ENCODE results near the gene STOML1. TPM values are rescaled to one million over a fixed set of nuclear protein-coding genes. Genes with fewer than 3 reads are reported as not detected.

STOML1 gene
- total and polyA plus RNA-seq, 10 of the 15 experiments (the other 5 are each of a cell fraction or from before 2014, with no cell fraction given), result 0.14 to 13.6 (median 8.3) TPM

- H3K4me1 ChIP-seq (ENCODE audit: control insufficient read depth, insufficient read depth, low read length), result no peaks in the 10 kb centered on the region
- H3K4me2 ChIP-seq (ENCODE audit: control insufficient read depth, insufficient read depth), result no peak overlapping the region
- intact Hi-C loops (cut with micrococcal nuclease; ENCODE audit: unreplicated experiment), result no loop called here
- H4K20me1 ChIP-seq (ENCODE audit: control insufficient read depth, insufficient read depth), result no peaks in the 10 kb centered on the region
- H3K27ac ChIP-seq (ENCODE audit: control insufficient read depth, insufficient read depth), result no peak overlapping the region
- H3K79me2 ChIP-seq (ENCODE audit: control insufficient read depth, insufficient read depth, low read length), result no peaks in the 10 kb centered on the region
- H3K27me3 ChIP-seq (replicated peaks in 1 of 2; ENCODE audit: control insufficient read depth in 2 of 2, insufficient read depth in 2 of 2, low read length in 1 of 2), result peaks cover 3 to 8% of the 10 kb centered on the region in 2 experiments; a peak in 2 of 4 replicates
- POLR2A ChIA-PET, result no interaction called here
- CTCF ChIA-PET, result interaction anchor here (1.0 to 1.6 kb wide), 3 partner anchors 15 to 62 kb away, joined by 4 read pairs; partner anchors contain the start of gene TBC1D21
- H3K36me3 ChIP-seq (ENCODE audit: control insufficient read depth in 2 of 2, insufficient read depth in 2 of 2, low read length in 1 of 2), result no peaks in the 10 kb centered on the region
- ATAC-seq (no peak), DNase-seq (ENCODE audit: low read depth, low spot score) (no peak), FAIRE-seq (no peak)
- no TSS peak for BruUV-seq (replicated peaks)
- no peaks in the 10 kb centered on the region for H3K9me3 ChIP-seq (replicated peaks; ENCODE audit: control insufficient read depth, insufficient read depth, low read length)
- TF ChIP-seq SMC3 (IDR thresholded peaks at IDR 0.05; ENCODE audit: borderline replicate concordance, low read length) (no peak), POLR2AphosphoS5 (IDR thresholded peaks at IDR 0.05; ENCODE audit: low read length) (no peak), ATF2 (IDR thresholded peaks at IDR 0.05; ENCODE audit: low read length) (no peak)
- in situ Hi-C loops (cut with MboI), result no loop called here
- H3K9ac ChIP-seq (ENCODE audit: control insufficient read depth, insufficient read depth, low read length), result no peak overlapping the region
- H3K4me3 ChIP-seq, result no peak overlapping the region
- SMC1A ChIA-PET (ENCODE audit: uncharacterized antibody, unreplicated experiment), result interaction anchor here (1.4 kb wide), 1 partner anchor 62 kb away, joined by 3 read pairs; no protein-coding TSS in a partner anchor
- RAD21 ChIA-PET (ENCODE audit: unreplicated experiment), result interaction anchor here (1.1 kb wide), 1 partner anchor 29 kb away, joined by 3 read pairs; no protein-coding TSS in a partner anchor
- 45% methylated on average over 5 of the region's 5 CpGs for WGBS (ENCODE audit: insufficient coverage, insufficient replicate concordance, low lambda C conversion rate, missing lambda C conversion rate)
- no peak overlapping the region for H2AFZ ChIP-seq (ENCODE audit: control insufficient read depth, low read depth, low read length)
These were observed 55.9 kb downstream of the STOML1 start for GRCh38 chr15:73936181-73936580.

GRCh38 chr15:73935547-73935946 lies 56.5 kb downstream of the STOML1 start:
- 35% methylated on average over 4 of the region's 4 CpGs for WGBS (ENCODE audit: insufficient coverage, insufficient replicate concordance, low lambda C conversion rate, missing lambda C conversion rate)
- Histone ChIP-seq H3K79me2 (ENCODE audit: control insufficient read depth, insufficient read depth, low read length) (no peaks in the 10 kb centered on the region), H3K9ac (ENCODE audit: control insufficient read depth, insufficient read depth, low read length) (no peak overlapping the region), H3K27ac (ENCODE audit: control insufficient read depth, insufficient read depth) (no peak overlapping the region), H3K4me3 (no peak overlapping the region), H3K36me3 (ENCODE audit: control insufficient read depth in 2 of 2, insufficient read depth in 2 of 2, low read length in 1 of 2) (no peaks in the 10 kb centered on the region), H3K4me1 (ENCODE audit: control insufficient read depth, insufficient read depth, low read length) (no peaks in the 10 kb centered on the region), H2AFZ (ENCODE audit: control insufficient read depth, low read depth, low read length) (no peak overlapping the region), H3K4me2 (ENCODE audit: control insufficient read depth, insufficient read depth) (no peak overlapping the region), H3K27me3 (replicated peaks in 1 of 2; ENCODE audit: control insufficient read depth in 2 of 2, insufficient read depth in 2 of 2, low read length in 1 of 2) (peaks cover 3 to 9% of the 10 kb centered on the region in 2 experiments; a peak in 2 of 4 replicates), H4K20me1 (ENCODE audit: control insufficient read depth, insufficient read depth) (no peaks in the 10 kb centered on the region), H3K9me3 (replicated peaks; ENCODE audit: control insufficient read depth, insufficient read depth, low read length) (no peaks in the 10 kb centered on the region)
- ChIA-PET CTCF (interaction anchor here (1.0 to 1.6 kb wide), 2 partner anchors 16 to 28 kb away, joined by 4 read pairs; no protein-coding TSS in a partner anchor), POLR2A (no interaction called here), SMC1A (ENCODE audit: uncharacterized antibody, unreplicated experiment) (interaction anchor here (1.4 kb wide), 1 partner anchor 62 kb away, joined by 3 read pairs; no protein-coding TSS in a partner anchor), RAD21 (ENCODE audit: unreplicated experiment) (interaction anchor here (1.1 kb wide), 1 partner anchor 29 kb away, joined by 3 read pairs; no protein-coding TSS in a partner anchor)
- in situ Hi-C loops (cut with MboI), result no loop called here
- BruUV-seq (replicated peaks), result no TSS peak
- no peak for ATAC-seq
- FAIRE-seq, result no peak
- no peak for DNase-seq (ENCODE audit: low read depth, low spot score)
- TF ChIP-seq SMAD5 (IDR thresholded peaks at IDR 0.05; ENCODE audit: low read depth), result no peak
- intact Hi-C loops (cut with micrococcal nuclease; ENCODE audit: unreplicated experiment), result no loop called here
